Measurements from ENCODE around the gene TPI1.
A peak's percentile ranks its signal among the peaks of the same experiment; 100 is the strongest.
"Not testable (repeated sequence)": the region's sequence is repeated elsewhere in the genome, so short reads cannot be mapped to it uniquely, and the experiment has no call there.

The TPI1 gene

GRCh38 chr12:6894321-6894720, 27.0 kb downstream of the TPI1 start:
- no peak for DNase-seq

GRCh38 chr12:6896846-6897435, 29.6 kb downstream of the TPI1 start:
- DNase-seq, result no peak

GRCh38 chr12:6899427-6899826, 32.1 kb downstream of the TPI1 start:
- DNase-seq, result no peak

DNA sequence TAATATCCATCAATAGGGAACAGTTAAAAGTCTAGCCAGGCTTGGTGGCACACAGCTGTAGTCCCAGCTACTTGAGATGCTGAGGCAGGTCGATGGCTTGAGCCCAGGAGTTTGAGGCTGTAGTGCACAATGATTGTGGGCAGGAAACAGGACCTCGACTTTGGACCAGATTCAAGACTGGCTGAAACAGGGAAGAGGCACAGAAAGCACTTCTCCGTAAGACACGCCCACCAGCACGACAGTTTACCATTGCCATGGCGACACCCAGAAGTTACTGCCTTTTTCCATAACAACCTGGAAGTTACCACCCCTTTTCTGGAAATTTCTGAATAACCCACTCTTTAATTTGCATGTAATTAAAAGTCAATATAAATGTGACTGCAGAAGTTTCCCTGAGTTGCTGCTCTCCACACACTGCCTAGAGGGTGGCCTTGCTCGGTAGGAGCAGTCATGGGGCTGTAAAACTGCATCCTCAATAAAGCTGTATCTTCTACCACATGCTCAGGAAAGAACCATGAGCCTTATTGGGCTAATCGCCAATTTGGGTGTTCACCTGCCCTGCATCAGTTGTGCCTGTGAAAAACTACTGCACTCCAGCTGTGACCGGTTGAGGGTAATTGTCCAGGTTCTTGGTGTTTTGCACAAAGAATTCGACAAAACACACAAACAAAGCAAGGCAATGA, 32.6 kb downstream of the TPI1 start:
- peak in 1 of 2 donors; percentile 29 for DNase-seq

- no peak for DNase-seq
Observed at GRCh38 chr12:6902448-6902847, 35.1 kb downstream of the TPI1 start.

GRCh38 chr12:6903722-6904121, 36.4 kb downstream of the TPI1 start:
- no peak for DNase-seq

GRCh38 chr12:6904280-6905276, 37.2 kb downstream of the TPI1 start, which contains the start of gene LRRC23:
Gene LRRC23 (plus strand): TSS chr12:6904822. CDS start chr12:6905634, 812 bp downstream.
- peak; percentile 98 for DNase-seq

- no peak for DNase-seq
Observed at GRCh38 chr12:6905414-6906040, 38.2 kb downstream of the TPI1 start.

- DNase-seq, result not testable (repeated sequence)
Observed at GRCh38 chr12:6908141-6908540, 40.8 kb downstream of the TPI1 start.

DNA sequence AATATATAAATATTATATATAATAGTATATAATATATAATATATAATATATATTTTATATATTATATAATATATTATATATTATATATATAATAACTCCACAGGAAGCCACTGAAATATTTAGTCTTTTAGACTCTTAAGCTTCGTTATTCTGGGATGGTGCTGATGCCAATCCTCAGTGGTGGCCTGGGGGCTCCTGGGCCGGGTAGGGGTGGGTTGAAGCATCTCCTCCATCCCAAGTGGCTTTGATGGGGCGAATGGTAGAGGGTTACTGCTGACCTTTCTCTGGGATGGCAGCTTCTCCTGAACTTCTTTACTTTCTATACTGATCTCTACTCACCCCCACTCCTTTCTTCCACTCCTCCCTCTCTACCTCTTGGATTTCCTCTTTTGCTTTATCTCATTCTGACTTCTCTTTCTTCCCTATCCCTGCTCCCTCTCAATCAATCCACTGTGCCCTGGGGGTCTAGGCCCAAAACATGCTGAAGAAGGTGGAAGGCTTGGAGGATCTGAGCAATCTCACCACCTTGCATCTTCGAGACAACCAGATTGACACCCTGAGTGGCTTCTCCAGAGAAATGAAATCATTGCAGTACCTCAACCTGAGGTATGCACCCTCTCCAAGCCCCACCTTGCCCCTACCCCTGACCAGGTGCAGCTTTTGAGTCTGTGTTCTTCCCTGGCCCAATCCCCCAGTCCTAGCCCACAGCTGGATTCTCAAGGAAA, 42.3 kb downstream of the TPI1 start:
- DNase-seq, result no peak

DNA sequence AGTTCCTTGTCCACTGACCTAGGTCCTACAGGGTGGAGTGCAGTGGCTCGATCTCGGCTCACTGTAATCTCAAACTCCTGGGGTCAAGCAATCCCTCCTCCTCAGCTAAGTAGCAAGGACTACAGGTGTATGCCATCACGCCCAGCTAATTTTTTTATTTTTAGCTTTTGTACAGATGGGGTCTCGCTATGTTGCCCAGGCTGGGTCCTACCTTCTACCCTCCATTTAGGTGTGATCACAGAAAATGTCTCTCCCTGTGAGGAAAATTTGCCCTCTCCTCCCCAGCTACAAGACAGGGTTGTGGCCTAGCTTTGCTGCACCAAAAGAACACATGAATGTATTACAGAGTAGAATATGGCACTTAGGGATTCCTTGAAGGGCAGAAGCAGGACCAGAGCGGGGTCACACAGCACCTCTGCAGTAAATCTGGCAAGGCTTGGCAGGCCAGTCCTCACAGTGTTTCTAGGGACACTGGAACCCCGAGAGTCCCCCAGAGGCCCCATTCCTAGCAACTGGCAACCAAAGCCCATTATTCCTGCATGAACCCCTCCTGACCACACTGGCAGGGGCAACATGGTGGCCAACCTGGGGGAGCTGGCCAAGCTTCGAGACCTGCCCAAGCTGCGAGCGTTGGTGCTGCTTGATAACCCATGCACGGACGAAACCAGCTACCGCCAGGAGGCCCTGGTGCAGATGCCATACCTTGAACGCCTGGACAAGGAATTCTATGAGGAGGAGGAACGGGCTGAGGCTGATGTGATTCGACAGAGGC, 45.0 kb downstream of the TPI1 start:
- no peak for DNase-seq

- DNase-seq, result peak; percentile 84 to 85
Observed at GRCh38 chr12:6914246-6914946, 47.1 kb downstream of the TPI1 start, which contains the start of gene ENO2. Gene ENO2 (plus strand): TSS chr12:6914580. CDS start chr12:6915833, 1,253 bp downstream.

DNA sequence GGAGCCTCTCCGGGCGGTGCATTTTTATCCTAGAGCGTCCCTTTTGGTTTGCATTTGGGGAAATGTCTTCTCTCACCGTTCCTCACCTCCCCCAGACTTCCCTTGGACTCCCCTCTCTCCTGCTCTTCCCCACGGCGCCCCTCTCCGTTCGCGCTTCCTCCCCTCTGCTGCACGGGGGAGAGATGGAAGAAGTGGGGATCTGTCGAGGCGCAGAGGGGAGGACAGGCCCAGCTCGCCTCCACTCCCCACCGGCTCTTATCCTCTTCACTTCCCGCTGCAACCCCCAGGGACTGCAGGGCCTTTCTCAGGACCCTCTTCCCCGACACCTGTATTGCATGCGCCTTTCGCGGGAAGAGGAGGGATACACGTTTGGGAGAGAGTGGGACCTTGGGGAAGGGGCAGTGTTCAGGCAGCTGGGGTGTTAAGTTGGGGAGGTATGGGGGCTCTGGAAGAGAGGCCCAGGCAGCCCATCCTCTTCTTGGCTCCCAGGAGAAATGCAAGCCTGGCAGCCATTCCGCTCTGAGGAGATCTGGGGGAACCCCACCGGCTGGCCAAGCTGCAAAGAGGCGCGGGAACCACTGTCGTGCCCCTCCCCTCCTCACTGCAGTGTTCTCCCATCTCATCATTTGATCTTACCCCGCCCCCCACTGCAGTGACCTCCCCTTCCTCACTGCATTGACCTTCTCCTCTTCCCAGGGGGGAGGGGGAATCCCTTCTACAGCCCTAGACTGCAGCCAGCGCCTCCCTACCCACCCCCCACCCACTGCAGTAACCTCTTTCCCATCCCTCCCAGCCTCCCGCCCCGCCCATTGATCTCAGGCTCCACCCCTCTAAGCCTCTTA, 47.8 kb downstream of the TPI1 start:
- DNase-seq, result peak in 1 of 2 donors; percentile 55

DNA sequence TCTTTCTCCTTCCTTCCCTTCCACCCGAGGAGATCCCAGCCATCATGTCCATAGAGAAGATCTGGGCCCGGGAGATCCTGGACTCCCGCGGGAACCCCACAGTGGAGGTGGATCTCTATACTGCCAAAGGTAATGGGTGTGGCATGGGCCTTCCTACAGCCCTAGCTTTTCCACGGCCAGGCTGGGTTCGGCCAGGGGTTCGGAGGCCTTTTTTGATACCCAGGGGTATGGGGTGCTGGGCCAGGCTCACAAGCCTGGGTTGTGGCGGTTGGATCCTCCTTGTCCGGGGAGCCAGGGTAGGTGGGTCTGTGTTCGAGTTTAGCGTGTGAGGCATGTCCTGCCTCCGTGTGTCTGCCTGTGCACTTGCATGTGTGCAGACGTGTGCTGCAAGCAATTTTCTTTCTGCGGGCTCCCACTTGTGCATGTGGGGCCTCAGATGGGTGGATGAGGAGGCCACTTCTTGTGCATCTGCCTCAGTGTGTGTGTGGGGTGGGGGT, 48.5 kb downstream of the TPI1 start:
- no peak for DNase-seq

DNA sequence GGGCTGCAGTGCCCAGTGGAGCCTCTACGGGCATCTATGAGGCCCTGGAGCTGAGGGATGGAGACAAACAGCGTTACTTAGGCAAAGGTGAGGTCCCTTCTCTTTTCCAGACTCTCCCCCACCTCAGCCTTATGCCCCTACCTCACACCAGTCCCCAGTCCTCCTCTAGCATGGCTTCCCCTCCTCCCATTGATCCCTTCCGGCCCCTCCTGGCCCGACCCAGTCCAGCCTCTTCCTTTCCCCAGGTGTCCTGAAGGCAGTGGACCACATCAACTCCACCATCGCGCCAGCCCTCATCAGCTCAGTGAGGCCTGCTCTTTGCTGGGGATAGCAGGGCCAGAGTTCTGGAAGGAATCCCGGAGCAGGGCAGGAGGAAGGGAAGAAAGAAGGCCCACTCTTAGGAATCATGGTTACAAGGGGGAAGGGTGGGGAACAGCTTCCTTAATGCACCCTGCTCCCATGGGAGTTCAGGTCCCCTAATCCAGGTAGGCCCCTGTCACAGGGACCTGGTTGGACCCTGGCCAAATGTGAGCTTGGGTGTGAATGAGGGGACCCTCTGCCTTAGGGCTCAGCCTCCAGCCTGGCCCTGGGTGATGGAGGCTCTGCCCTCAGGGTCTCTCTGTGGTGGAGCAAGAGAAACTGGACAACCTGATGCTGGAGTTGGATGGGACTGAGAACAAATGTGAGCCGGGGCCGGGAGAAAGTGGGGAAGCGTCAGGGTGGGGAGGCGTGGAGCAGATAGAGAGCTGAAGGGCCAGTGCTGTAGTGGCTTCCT, 49.3 kb downstream of the TPI1 start:
- DNase-seq, result no peak

- DNase-seq, result no peak
Observed at GRCh38 chr12:6917491-6918231, 50.3 kb downstream of the TPI1 start.

- DNase-seq, result no peak
Observed at GRCh38 chr12:6919588-6919987, 52.3 kb downstream of the TPI1 start.

Measured in stimulated activated CD4-positive, alpha-beta T cell treated with anti-CD3 and anti-CD28 coated beads, Interleukin-2, amount 100 ng/mL, for 24 hours (primary cell).